NB4 (cell line): Measurements from ENCODE around the gene MYOF.

Source experiments
- MYC ChIP-seq: IDR thresholded peaks from 2 replicates; pipeline ENCODE4 v1.6.1; 2011; ENCODE audit warnings: low read depth, low read length
- POLR2A ChIP-seq: IDR thresholded peaks from 2 replicates; pipeline ENCODE4 v1.6.1; 2011; ENCODE audit warnings: mild to moderate bottlenecking; ENCODE audit not compliant: insufficient read length; ENCODE audit errors: extremely low read depth
- TF ChIP-seq, protein P1 (sequence below): IDR thresholded peaks from one replicate; pipeline ENCODE4 v1.5.1; 2012; ENCODE audit warnings: low read depth, low read length
- TF ChIP-seq, protein P2 (sequence below): IDR thresholded peaks from 2 replicates; pipeline ENCODE4 v1.6.1; 2011; ENCODE audit warnings: low read depth, low read length

DNA sequence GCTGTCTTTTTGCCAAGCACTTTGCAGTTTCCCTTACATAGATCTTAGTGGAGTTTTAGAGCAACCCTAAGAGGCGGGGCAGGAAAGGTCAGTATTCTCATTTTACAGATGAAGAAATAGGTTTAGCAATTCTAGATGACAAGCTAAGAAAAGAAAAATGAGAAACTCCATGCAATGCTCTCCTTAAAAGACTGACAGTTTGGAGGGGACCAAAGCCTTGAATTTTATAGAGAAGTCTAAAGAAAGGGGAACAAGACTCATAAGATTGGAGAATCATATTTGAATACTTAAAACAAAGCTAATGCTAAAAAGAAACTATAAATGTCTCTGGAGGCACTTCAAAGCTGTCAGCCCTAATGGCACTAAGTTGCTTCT lies 33.9 kb upstream of the MYOF start:
- TF ChIP-seq, protein P1, sequence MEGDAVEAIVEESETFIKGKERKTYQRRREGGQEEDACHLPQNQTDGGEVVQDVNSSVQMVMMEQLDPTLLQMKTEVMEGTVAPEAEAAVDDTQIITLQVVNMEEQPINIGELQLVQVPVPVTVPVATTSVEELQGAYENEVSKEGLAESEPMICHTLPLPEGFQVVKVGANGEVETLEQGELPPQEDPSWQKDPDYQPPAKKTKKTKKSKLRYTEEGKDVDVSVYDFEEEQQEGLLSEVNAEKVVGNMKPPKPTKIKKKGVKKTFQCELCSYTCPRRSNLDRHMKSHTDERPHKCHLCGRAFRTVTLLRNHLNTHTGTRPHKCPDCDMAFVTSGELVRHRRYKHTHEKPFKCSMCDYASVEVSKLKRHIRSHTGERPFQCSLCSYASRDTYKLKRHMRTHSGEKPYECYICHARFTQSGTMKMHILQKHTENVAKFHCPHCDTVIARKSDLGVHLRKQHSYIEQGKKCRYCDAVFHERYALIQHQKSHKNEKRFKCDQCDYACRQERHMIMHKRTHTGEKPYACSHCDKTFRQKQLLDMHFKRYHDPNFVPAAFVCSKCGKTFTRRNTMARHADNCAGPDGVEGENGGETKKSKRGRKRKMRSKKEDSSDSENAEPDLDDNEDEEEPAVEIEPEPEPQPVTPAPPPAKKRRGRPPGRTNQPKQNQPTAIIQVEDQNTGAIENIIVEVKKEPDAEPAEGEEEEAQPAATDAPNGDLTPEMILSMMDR, result no peak
- no peak for TF ChIP-seq MYC
- TF ChIP-seq POLR2A, result no peak
- TF ChIP-seq, protein P2, sequence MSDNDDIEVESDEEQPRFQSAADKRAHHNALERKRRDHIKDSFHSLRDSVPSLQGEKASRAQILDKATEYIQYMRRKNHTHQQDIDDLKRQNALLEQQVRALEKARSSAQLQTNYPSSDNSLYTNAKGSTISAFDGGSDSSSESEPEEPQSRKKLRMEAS, result no peak
